Esophagus muscularis mucosa (tissue), 3 donors: ENCODE data around the gene TRAF3.

Experiments used
- POLR2A ChIP-seq: fragments of 450-650 bp; IDR thresholded peaks from one replicate; pipeline ENCODE4 v1.6.1; 2017; ENCODE audit warnings: antibody characterized with exemption, moderate library complexity, mild to moderate bottlenecking, low read depth
- POLR2AphosphoS5 ChIP-seq, 2 donors: sonication (generic); formaldehyde crosslinking; IDR thresholded peaks; one replicate each; pipeline ENCODE4 v1.6.1; 2017; ENCODE audit warnings: antibody characterized with exemption in 2 of 2
- TF ChIP-seq, protein P1 (sequence below), 3 experiments: fragments of 200-600 bp in 2 of 3; fragments of 450-650 bp in 1 of 3; sonication (generic) in 2 of 3; IDR thresholded peaks; one replicate each; pipeline ENCODE4 v1.5.1; 2017 to 2019; ENCODE audit warnings: antibody characterized with exemption in 3 of 3, mild to moderate bottlenecking in 2 of 3, moderate library complexity in 1 of 3

GRCh38 chr14:102833341-102833740 lies 56.1 kb downstream of the TRAF3 start:
- TF ChIP-seq POLR2A (no peak), POLR2AphosphoS5 (IDR thresholded peaks at IDR 0.05) (no peak)
- TF ChIP-seq, protein P1, sequence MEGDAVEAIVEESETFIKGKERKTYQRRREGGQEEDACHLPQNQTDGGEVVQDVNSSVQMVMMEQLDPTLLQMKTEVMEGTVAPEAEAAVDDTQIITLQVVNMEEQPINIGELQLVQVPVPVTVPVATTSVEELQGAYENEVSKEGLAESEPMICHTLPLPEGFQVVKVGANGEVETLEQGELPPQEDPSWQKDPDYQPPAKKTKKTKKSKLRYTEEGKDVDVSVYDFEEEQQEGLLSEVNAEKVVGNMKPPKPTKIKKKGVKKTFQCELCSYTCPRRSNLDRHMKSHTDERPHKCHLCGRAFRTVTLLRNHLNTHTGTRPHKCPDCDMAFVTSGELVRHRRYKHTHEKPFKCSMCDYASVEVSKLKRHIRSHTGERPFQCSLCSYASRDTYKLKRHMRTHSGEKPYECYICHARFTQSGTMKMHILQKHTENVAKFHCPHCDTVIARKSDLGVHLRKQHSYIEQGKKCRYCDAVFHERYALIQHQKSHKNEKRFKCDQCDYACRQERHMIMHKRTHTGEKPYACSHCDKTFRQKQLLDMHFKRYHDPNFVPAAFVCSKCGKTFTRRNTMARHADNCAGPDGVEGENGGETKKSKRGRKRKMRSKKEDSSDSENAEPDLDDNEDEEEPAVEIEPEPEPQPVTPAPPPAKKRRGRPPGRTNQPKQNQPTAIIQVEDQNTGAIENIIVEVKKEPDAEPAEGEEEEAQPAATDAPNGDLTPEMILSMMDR (IDR thresholded peaks at IDR 0.05), result no peak
